GM21390 (cell line): ENCODE data around the gene LMF2.
"Not testable (repeated sequence)": the region's sequence is repeated elsewhere in the genome, so short reads cannot be mapped to it uniquely, and the experiment has no call there.

Source experiments
- ATAC-seq: cut with Tn5 transposase; IDR thresholded peaks from one replicate; pipeline ENCODE4 v1.9.1; 2021; ENCODE audit not compliant: unreplicated experiment

Gene LMF2

DNA sequence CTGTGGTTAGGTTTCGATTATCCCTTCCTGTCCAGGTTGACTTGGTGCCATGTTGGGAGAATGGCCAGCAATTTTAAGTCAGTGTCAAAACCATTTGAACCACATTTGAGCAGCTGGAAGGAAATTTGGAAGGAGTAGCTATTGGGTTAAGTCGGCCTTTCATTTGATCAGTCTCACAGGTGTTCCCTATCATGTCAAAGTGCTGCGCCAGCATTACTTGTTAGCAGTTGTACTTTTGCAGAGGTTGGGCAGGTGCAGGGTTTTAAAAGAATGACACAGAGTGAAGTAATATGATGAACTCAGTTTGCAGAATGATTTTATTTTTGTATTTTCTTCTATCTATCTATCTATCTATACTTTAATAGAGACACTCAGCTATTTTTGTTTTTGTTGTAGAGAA, 28.7 kb upstream of the LMF2 start:
- no peak for ATAC-seq

- ATAC-seq = no peak
Measured at GRCh38 chr22:50535113-50535512, 27.6 kb upstream of the LMF2 start.

DNA sequence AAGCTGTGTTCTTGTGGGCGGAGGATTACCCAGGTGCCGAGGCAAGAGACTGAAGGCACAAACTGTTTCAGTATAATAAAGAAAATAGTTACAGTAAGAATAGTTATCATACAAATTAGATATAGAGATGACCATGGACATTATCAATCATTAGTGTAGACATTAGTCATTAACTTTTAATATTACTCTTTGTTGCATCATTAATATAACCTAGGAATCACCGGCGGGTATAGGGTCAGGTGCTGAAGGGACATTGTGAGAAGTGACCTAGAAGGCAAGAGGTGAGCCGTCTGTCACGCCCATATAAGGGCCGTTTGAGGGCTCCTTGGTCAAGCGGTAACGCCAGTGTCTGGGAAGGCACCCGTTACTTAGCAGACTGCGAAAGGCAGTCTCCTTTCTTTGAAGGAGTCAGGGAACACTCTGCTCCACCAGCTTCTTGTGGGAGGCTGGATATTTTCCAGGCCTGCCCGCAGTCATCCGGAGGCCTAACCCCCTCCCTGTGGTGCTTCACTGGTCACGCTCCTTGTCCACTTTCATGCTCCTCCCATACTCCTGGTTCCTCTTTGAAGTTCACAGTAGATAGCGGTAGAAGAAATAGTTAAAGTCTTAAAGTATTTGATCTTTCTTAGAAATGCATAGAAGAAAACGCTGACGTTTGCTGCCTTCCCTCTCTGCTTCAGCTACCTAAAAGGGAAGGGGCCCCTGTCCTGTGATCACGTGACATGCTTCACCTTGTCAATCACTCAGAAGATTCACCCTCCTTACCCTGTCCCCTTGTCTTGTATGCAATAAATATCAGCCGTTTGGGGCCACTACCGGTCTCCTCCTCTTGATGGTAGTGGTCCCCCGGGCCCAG, 26.6 kb upstream of the LMF2 start:
- not testable (repeated sequence) for ATAC-seq

DNA sequence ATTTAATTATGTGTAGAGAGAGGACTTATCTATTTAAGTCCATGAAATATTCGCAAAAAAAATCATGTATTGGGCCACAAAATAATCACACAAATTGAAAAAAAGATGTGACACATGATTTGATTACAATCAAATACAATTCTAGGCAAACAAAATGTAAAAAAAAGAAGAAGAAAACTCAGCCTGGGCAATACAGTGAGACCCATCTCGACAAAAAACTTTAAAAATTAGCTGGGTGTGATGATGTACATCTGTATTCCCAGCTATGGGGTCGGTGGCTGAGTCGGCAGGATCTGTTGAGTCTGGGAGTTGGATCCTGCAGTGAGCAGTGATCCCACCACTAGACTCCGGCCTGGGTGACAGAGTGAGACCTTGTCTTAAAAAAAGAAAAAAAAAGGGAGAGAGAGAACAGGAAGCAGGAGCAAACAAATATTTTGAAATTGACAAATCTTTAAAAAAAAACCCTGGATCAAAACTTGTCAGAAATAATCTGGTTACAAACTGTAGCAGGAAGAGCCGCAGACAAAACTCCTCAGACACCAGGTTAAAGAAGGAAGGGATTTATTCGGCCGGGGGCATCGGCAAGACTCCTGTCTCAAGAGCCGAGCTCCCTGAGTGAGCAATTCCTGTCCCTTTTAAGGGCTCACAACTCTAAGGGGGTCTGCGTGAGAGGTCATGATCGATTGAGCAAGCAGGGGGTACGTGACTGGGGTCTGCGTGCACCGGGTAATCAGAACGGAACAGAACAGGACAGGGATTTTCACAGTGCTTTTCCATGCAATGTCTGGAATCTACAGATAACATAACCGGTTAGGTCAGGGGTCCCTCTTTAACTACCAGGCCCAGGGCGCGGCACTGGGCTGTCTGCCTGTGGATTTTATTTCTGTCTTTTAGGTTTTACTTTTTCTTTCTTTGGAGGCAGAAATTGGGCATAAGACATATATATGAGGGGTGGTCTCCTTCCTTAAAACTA, 25.6 kb upstream of the LMF2 start:
- no peak for ATAC-seq

GRCh38 chr22:50531962-50532674, 24.6 kb upstream of the LMF2 start:
- ATAC-seq = no peak

DNA sequence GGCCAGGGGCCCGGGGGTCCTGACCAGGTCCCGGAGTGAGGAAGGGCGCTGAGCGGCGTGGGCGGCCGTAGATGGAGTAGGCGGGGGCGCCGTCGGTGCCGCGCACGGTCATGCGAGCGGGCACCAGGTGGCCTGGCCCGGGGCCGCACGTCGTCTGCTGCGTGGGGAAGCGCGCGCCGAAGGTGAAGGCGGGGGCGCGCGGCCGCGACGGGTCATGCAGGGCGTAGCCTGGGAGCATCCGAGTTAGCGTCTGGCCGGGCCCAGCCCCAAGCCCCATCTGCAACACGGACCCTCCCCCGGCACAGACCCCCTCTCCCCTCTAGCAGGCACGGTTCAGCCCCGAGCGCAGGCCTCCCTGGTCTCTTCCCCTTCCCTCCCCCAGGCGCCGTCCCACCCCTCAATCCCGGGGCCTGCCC, 24.1 kb upstream of the LMF2 start:
- ATAC-seq = no peak

DNA sequence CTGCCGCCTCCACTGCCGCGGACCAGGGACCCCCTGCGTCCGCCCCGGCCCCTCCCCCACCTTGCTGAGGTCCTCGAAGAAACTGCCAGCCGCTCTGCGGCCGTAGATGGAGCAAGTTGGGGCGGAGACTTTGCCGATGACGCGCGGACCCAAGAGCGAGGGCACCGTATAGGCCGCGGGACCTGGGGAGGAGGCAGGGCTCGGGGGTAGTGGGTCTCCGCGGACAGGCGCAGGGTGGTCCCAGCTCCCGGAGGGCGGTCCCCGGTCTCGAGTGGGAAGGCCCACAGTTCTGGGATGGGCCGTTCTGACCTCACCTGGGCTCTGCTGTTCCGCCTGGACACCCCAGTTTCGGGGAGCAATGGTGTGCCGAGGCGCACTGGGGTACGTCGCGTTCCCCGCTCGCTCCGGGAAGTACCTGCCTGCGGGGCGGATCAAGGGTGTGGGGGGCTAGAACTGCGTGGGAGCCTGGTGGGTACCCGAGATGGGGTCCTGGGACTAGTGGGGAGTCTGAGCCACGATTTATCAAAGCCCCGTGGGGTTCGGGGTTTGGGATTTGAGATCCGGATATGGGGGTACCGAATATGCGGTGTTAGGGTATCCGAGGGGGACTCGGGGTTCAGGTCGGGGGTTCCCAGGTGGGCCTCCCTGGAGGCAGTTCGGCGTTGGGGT, 23.5 kb upstream of the LMF2 start:
- ATAC-seq = no peak

DNA sequence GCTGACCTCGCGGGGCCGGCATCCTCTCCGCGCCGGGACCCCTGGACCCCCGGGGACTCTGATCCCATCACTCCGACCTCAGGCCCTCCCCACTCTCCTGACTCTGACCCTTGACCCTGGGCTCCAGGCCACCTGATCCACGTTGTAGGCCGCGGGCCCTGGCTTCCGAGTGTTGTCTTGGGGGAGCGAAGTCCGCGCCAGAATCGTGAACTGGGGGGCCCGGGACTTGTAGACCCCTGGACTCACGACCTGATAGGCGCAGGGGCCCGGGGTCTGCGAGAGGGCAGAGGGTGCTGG, 23.0 kb upstream of the LMF2 start:
- no peak for ATAC-seq

DNA sequence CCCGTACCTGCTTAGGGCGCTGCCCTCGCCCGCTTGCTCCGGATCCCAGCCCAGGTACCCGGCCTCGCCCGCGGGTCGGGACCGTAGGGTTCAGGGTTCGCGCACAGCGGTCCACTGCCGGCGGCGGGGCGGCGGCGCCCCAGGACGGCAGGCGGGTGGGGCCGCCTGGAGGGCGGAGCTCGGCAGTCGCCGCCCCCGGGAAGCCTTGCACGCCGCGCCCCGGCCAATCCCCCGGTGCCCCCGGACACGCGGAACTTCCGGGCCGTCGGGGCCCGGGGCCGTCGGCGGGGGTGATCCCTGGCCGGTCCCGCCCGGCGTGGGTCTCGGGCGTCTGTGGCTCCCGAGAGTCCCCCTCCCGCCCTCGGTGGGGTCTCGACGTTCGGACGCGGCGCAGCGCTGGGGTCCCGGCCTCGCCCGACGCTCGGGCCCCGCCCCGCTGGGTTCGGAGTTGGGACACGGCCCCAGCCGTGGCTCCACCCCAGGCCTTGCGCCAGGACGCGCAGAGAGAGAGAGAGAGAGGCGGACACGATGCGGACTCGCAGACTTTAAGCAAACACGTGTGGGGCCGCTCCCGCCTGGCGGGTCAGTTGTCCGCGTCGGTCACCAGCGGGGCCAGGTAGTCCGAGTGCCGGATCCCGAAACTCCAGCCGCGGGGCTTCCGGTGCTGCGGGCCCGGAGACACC, 22.5 kb upstream of the LMF2 start, which contains the start of gene TYMP:
Gene TYMP, minus strand, starts transcription at position 116 of the 683 bp plus-strand sequence. CDS start 303 bp downstream, outside the sequence.
- peak; percentile 20 for ATAC-seq

DNA sequence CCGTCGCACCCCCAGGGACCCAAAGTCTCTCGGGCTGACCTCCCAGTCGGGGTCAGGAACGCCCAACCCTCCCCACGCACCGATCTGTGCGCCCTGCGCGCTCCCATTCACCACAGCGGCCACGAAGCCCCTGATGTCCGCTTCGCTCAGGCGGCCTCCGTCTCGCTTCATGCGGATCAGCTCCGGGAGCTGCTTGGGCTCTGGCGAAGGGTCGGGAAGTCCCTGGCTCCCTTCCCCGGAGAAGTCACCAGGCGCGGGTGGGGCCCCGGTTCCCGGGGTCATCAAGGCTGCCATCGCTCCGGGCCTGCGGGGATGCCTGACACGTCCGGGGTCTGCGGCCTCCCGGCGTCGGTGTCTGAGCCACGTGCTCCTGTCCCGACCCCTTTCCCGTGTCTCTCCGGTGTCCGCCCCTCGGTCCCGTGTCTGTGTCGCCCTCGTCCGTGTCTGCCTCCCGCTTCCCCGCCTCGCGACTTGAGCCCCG, 22.0 kb upstream of the LMF2 start:
- no peak for ATAC-seq

- ATAC-seq = no peak
Measured at GRCh38 chr22:50528682-50529415, 21.3 kb upstream of the LMF2 start.

- ATAC-seq = no peak
Measured at GRCh38 chr22:50527921-50528681, 20.6 kb upstream of the LMF2 start.

- no peak for ATAC-seq
Measured at GRCh38 chr22:50526834-50527801, 19.6 kb upstream of the LMF2 start.

GRCh38 chr22:50526108-50526833, 18.8 kb upstream of the LMF2 start:
- ATAC-seq = peak; percentile 27

GRCh38 chr22:50525858-50526107, 18.3 kb upstream of the LMF2 start:
- ATAC-seq = peak; percentile 16

- peak; percentile 31 for ATAC-seq
Measured at GRCh38 chr22:50525104-50525857, 17.8 kb upstream of the LMF2 start, which contains the start of gene SCO2. Gene SCO2 (minus strand): TSS chr22:50525598. CDS start chr22:50524411, 1,187 bp downstream.
